Measurements from ENCODE around the gene ATP10B. TPM values are rescaled to one million over a fixed set of nuclear protein-coding genes. Genes with fewer than 3 reads are reported as not detected.
A peak's percentile ranks its signal among the peaks of the same experiment; 100 is the strongest.

Gene ATP10B
- total and polyA plus RNA-seq, 2 of the 8 experiments (the other 6 are each of a cell fraction or from before 2014, with no cell fraction given) = 0.06 to 0.11 TPM

GRCh38 chr5:160542840-160543239, 309.2 kb downstream of the ATP10B start:
- Histone ChIP-seq H3K14ac (ENCODE audit: insufficient read length) (no peak overlapping the region), H4K20me1 (replicated peaks in 1 of 2; ENCODE audit: control insufficient read depth in 1 of 2, insufficient read depth in 2 of 2, low read length in 2 of 2) (no peaks in the 10 kb centered on the region), H3K4me1 (replicated peaks in 1 of 4; ENCODE audit: control insufficient read depth in 3 of 4, insufficient read depth in 4 of 4, low read length in 3 of 4) (no peaks in the 10 kb centered on the region), H2AK5ac (ENCODE audit: low read depth, low read length) (no peak overlapping the region), H4K8ac (ENCODE audit: extremely low read depth, insufficient read depth, low read length) (no peak overlapping the region), H3K4ac (replicated peaks; ENCODE audit: insufficient read length, low read depth, low read length) (no peak overlapping the region), H2BK120ac (replicated peaks; ENCODE audit: low read depth, low read length) (no peak overlapping the region), H3K23me2 (ENCODE audit: low read depth, low read length) (no peaks in the 10 kb centered on the region; the same call in 1 of the 2 replicates), H2BK15ac (ENCODE audit: low read length) (no peak overlapping the region), H4K91ac (replicated peaks; ENCODE audit: insufficient read length, low read length) (no peak overlapping the region), H3K27me3 (replicated peaks in 1 of 4; ENCODE audit: control insufficient read depth in 3 of 4, extremely low read depth in 1 of 4, insufficient read depth in 3 of 4, low read length in 3 of 4) (no peaks in the 10 kb centered on the region), H3K79me2 (ENCODE audit: control insufficient read depth in 1 of 2, insufficient read depth in 2 of 2, low read length in 2 of 2) (no peaks in the 10 kb centered on the region), H2BK20ac (ENCODE audit: low read length) (no peak overlapping the region), H3K18ac (ENCODE audit: extremely low read depth, low read length) (no peak overlapping the region), H3K27ac (ENCODE audit: low read depth, low read length) (no peak overlapping the region), H4K5ac (ENCODE audit: insufficient read length, low read depth, low read length) (no peak overlapping the region), H3K9ac (replicated peaks in 1 of 4; ENCODE audit: extremely low read depth in 1 of 4, low read depth in 3 of 4, low read length in 3 of 4) (no peak overlapping the region), H2AFZ (ENCODE audit: low read length) (no peak overlapping the region), H2BK5ac (ENCODE audit: low read depth, low read length) (no peak overlapping the region), H3K23ac (ENCODE audit: insufficient read length) (no peak overlapping the region), H3K36me3 (ENCODE audit: control insufficient read depth in 2 of 4, insufficient read depth in 4 of 4, low read length in 3 of 4) (no peaks in the 10 kb centered on the region), H3K4me3 (ENCODE audit: extremely low read depth in 1 of 4, insufficient read depth in 2 of 4, low read depth in 3 of 4, low read length in 4 of 4) (no peak overlapping the region), H3K9me3 (ENCODE audit: insufficient read depth in 2 of 2, low read depth in 1 of 2, low read length in 1 of 2) (no peaks in the 10 kb centered on the region), H3K79me1 (ENCODE audit: low read depth, low read length) (no peaks in the 10 kb centered on the region), H3K4me2 (ENCODE audit: insufficient read depth in 1 of 2, low read depth in 2 of 2, low read length in 2 of 2) (no peak overlapping the region), H2BK12ac (ENCODE audit: low read depth, low read length) (no peak overlapping the region), H3K56ac (replicated peaks; ENCODE audit: insufficient read length, low read depth, low read length) (no peak overlapping the region)
- ChIA-PET POLR2A (ENCODE audit: partially characterized antibody) (no interaction called here), CTCF (ENCODE audit: partially characterized antibody) (interaction anchor here (1.9 to 2.5 kb wide), 2 partner anchors 36 to 104 kb away, joined by 4 to 9 read pairs; no protein-coding TSS in a partner anchor)
- 89% methylated on average over 2 of the region's 2 CpGs; no CpG with 5 or more reads in 1 of the 2 experiments for WGBS, 2 experiments (ENCODE audit: extremely low coverage in 1 of 2, insufficient coverage in 1 of 2, insufficient read length in 1 of 2, insufficient replicate concordance in 2 of 2, low coverage in 1 of 2, low lambda C conversion rate in 2 of 2, missing lambda C conversion rate in 1 of 2)
- no peak for DNase-seq (ENCODE audit: low read depth in 1 of 2, low spot score in 2 of 2)
- TF ChIP-seq CEBPB (IDR thresholded peaks at IDR 0.05; ENCODE audit: low read depth, low read length) (peak; percentile 59; the same call in 1 of the 2 replicates), ZNF274 (IDR thresholded peaks at IDR 0.05; ENCODE audit: borderline replicate concordance, extremely low read depth, low read length) (no peak)
- FAIRE-seq = no peak

Data from H1 (cell line).